Peyer's patch (tissue), 4 donors: ENCODE measurements around the gene PPP6R3.

Experiments used
- POLR2A ChIP-seq, 2 donors: fragments of 450-650 bp; IDR thresholded peaks; one replicate each; pipeline ENCODE4 v1.5.1; 2017; ENCODE audit warnings: antibody characterized with exemption in 2 of 2, mild to moderate bottlenecking in 2 of 2, moderate library complexity in 2 of 2
- TF ChIP-seq, protein P1 (sequence below), 6 experiments: fragments of 450-650 bp in 4 of 6; fragments of 200-600 bp in 2 of 6; sonication (generic) in 1 of 6; IDR thresholded peaks; one replicate each; pipeline ENCODE4 v1.5.1; 2017 to 2019; ENCODE audit warnings: antibody characterized with exemption in 6 of 6, mild to moderate bottlenecking in 3 of 6, moderate library complexity in 1 of 6

DNA sequence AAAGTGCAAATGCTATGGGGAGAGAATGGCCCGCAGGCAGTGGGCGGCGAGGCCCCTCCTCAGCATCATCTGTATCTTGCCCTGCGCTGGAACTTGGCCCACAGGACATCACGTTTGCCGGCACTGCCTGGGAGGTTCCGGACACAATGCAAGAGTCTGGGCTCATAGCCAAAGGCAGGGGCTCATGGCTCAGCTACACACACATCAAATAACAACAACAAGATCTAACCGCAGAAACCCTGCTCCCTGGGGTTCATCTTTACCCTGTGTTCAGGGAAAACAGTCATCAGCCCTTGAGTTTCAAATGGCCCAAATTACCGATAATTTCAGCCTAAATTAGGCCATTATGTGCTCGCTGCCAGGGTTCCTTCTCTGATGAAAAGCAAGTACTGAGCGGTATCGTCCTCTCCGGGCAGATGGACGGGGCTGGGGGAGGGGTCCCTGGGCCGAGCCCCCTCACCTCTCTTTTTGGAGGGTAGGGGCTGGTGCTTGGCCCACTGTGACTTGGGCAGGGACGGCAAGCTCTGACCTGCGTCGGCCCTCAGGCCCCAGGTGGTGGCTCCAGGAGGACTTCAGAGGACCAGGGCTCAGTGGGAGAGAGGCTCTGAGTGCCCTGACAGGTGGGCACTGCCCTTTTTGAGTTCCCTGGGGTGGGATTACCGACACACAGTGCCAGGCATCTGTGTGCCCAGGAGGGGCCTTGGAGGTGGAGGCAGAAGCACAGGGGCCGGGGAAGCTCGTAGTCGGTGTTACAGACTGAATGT is 198.8 kb downstream of the PPP6R3 start:
- TF ChIP-seq, protein P1, sequence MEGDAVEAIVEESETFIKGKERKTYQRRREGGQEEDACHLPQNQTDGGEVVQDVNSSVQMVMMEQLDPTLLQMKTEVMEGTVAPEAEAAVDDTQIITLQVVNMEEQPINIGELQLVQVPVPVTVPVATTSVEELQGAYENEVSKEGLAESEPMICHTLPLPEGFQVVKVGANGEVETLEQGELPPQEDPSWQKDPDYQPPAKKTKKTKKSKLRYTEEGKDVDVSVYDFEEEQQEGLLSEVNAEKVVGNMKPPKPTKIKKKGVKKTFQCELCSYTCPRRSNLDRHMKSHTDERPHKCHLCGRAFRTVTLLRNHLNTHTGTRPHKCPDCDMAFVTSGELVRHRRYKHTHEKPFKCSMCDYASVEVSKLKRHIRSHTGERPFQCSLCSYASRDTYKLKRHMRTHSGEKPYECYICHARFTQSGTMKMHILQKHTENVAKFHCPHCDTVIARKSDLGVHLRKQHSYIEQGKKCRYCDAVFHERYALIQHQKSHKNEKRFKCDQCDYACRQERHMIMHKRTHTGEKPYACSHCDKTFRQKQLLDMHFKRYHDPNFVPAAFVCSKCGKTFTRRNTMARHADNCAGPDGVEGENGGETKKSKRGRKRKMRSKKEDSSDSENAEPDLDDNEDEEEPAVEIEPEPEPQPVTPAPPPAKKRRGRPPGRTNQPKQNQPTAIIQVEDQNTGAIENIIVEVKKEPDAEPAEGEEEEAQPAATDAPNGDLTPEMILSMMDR (IDR thresholded peaks at IDR 0.05): no peak
- TF ChIP-seq POLR2A (IDR thresholded peaks at IDR 0.05): no peak
